Stomach (tissue), 4 donors: ENCODE data around the gene SCGB1D2.

Experiments used
- EP300 ChIP-seq: sonication (generic); formaldehyde crosslinking; IDR thresholded peaks from one replicate; pipeline ENCODE4 v1.6.1; 2017; ENCODE audit warnings: antibody characterized with exemption
- TF ChIP-seq, protein P1 (sequence below), 7 experiments: fragments of 450-650 bp in 4 of 7; fragments of 200-600 bp in 3 of 7; sonication (generic) in 3 of 7; IDR thresholded peaks; one replicate each; pipeline ENCODE4 v1.5.1; 2016 to 2019; ENCODE audit warnings: antibody characterized with exemption in 7 of 7, control low read depth in 2 of 7, mild to moderate bottlenecking in 1 of 7

GRCh38 chr11:62201376-62201775, 40.7 kb upstream of the SCGB1D2 start:
- TF ChIP-seq, protein P1, sequence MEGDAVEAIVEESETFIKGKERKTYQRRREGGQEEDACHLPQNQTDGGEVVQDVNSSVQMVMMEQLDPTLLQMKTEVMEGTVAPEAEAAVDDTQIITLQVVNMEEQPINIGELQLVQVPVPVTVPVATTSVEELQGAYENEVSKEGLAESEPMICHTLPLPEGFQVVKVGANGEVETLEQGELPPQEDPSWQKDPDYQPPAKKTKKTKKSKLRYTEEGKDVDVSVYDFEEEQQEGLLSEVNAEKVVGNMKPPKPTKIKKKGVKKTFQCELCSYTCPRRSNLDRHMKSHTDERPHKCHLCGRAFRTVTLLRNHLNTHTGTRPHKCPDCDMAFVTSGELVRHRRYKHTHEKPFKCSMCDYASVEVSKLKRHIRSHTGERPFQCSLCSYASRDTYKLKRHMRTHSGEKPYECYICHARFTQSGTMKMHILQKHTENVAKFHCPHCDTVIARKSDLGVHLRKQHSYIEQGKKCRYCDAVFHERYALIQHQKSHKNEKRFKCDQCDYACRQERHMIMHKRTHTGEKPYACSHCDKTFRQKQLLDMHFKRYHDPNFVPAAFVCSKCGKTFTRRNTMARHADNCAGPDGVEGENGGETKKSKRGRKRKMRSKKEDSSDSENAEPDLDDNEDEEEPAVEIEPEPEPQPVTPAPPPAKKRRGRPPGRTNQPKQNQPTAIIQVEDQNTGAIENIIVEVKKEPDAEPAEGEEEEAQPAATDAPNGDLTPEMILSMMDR (IDR thresholded peaks at IDR 0.05) = no peak
- TF ChIP-seq EP300 = no peak
